ENCODE measurements around the gene PRX. TPM values are rescaled to one million over a fixed set of nuclear protein-coding genes. Genes with fewer than 3 reads are reported as not detected.

The PRX gene
- total and polyA plus RNA-seq, 9 of the 15 experiments (the other 6 are each of a cell fraction or from before 2014, with no cell fraction given) = 0.65 to 3.5 (median 1.7) TPM; not detected in 2

GRCh38 chr19:40444825-40445312 is 31.7 kb upstream of the PRX start (continued):
- TF ChIP-seq JUND (IDR thresholded peaks at IDR 0.05; ENCODE audit: borderline replicate concordance, low read depth, low read length) (peak; percentile 43; the same call in 1 of the 2 replicates), JUND (tag; IDR thresholded peaks at IDR 0.05; ENCODE audit: borderline replicate concordance, low read depth, low read length) (no peak), SMC3 (conservative IDR thresholded peaks at IDR 0.05; ENCODE audit: insufficient read depth, low read depth, low read length) (no peak; the same call in 1 of the 2 replicates), RAD21 (CRISPR knock-in tag; conservative IDR thresholded peaks at IDR 0.05 in 1 of 2, IDR thresholded peaks at IDR 0.05 in 1 of 2) (peak; percentile 36 to 55; a peak in 3 of 4 replicates), MAFF (IDR thresholded peaks at IDR 0.05; ENCODE audit: low read length) (no peak), ZNF395 (CRISPR knock-in tag; IDR thresholded peaks at IDR 0.05) (0 out of 2 replicates have a peak, but pooled peaks have one; percentile 0), NKRF (IDR thresholded peaks at IDR 0.05; ENCODE audit: borderline replicate concordance) (no peak), GATAD2A (IDR thresholded peaks at IDR 0.05) (peak; percentile 80), MBD1 (CRISPR knock-in tag; IDR thresholded peaks at IDR 0.05) (no peak), CEBPG (CRISPR knock-in tag; IDR thresholded peaks at IDR 0.05) (no peak), CEBPG (tag; conservative IDR thresholded peaks at IDR 0.05 in 1 of 2, IDR thresholded peaks at IDR 0.05 in 1 of 2) (no peak), ZNF586 (CRISPR knock-in tag; conservative IDR thresholded peaks at IDR 0.05) (no peak), POLR2B (IDR thresholded peaks at IDR 0.05; ENCODE audit: low read depth, partially characterized antibody) (peak; percentile 62)
